SK-N-MC (cell line): ENCODE data around the gene SEC24A.
"Not testable (repeated sequence)": the region's sequence is repeated elsewhere in the genome, so short reads cannot be mapped to it uniquely, and the experiment has no call there.

ENCODE experiments used
- EZH2 ChIP-seq: fragments of 200-600 bp; sonication (generic); IDR thresholded peaks from one replicate; pipeline ENCODE4 v1.6.1; 2017; ENCODE audit warnings: antibody characterized with exemption
- POLR2AphosphoS5 ChIP-seq: IDR thresholded peaks from 2 replicates; pipeline ENCODE4 v1.6.1; 2012; ENCODE audit warnings: mild to moderate bottlenecking, low read depth, low read length, borderline replicate concordance

GRCh38 chr5:134715466-134715865 is 66.9 kb downstream of the SEC24A start:
- TF ChIP-seq EZH2, POLR2AphosphoS5: not testable (repeated sequence)
